ENCODE results near the gene EIF3D. TPM values are rescaled to one million over a fixed set of nuclear protein-coding genes. Genes with fewer than 3 reads are reported as not detected.

Gene EIF3D
- total and polyA plus RNA-seq, 2 of the 13 experiments (the other 11 are each of a cell fraction or from before 2014, with no cell fraction given) = 118 to 274 TPM

- TF ChIP-seq ZNF33B (CRISPR knock-in tag; IDR thresholded peaks at IDR 0.05) = no peak
- TF ChIP-seq, protein P1, sequence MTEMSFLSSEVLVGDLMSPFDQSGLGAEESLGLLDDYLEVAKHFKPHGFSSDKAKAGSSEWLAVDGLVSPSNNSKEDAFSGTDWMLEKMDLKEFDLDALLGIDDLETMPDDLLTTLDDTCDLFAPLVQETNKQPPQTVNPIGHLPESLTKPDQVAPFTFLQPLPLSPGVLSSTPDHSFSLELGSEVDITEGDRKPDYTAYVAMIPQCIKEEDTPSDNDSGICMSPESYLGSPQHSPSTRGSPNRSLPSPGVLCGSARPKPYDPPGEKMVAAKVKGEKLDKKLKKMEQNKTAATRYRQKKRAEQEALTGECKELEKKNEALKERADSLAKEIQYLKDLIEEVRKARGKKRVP (CRISPR knock-in tag; IDR thresholded peaks at IDR 0.05) = peak in 1 of 2 experiments; percentile 13; a peak in 1 of 4 replicates
- TF ChIP-seq KDM5B (CRISPR knock-in tag; IDR thresholded peaks at IDR 0.05; ENCODE audit: borderline replicate concordance) = peak; percentile 79; the same call in 1 of the 2 replicates
- TF ChIP-seq ZNF503 (CRISPR knock-in tag; IDR thresholded peaks at IDR 0.05) = no peak; the same call in 1 of the 2 replicates
- no peak for TF ChIP-seq ZNF615 (CRISPR knock-in tag; IDR thresholded peaks at IDR 0.05; ENCODE audit: borderline replicate concordance)
- TF ChIP-seq ZNF577 (CRISPR knock-in tag; IDR thresholded peaks at IDR 0.05; ENCODE audit: borderline replicate concordance, low read depth) = no peak
- peak; percentile 79; the same call in 1 of the 2 replicates for TF ChIP-seq ZNF350 (CRISPR knock-in tag; IDR thresholded peaks at IDR 0.05; ENCODE audit: borderline replicate concordance, low read depth)
- TF ChIP-seq ZNF281 (CRISPR knock-in tag; IDR thresholded peaks at IDR 0.05; ENCODE audit: borderline replicate concordance) = no peak; the same call in 1 of the 2 replicates
- no peak for TF ChIP-seq ZNF34 (CRISPR knock-in tag; IDR thresholded peaks at IDR 0.05; ENCODE audit: borderline replicate concordance)
- no peak for TF ChIP-seq AKAP8 (CRISPR knock-in tag; IDR thresholded peaks at IDR 0.05)
- no peak for TF ChIP-seq CTCF (CRISPR knock-in tag; IDR thresholded peaks at IDR 0.05)
- TF ChIP-seq, protein P2, sequence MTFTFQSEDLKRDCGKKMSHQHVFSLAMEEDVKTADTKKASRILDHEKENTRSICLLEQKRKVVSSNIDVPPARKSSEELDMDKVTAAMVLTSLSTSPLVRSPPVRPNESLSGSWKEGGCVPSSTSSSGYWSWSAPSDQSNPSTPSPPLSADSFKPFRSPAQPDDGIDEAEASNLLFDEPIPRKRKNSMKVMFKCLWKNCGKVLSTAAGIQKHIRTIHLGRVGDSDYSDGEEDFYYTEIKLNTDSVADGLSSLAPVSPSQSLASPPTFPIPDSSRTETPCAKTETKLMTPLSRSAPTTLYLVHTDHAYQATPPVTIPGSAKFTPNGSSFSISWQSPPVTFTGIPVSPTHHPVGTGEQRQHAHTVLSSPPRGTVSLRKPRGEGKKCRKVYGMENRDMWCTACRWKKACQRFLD (CRISPR knock-in tag; IDR thresholded peaks at IDR 0.05; ENCODE audit: borderline replicate concordance) = peak; percentile 78; the same call in 1 of the 2 replicates
- TF ChIP-seq, protein P3, sequence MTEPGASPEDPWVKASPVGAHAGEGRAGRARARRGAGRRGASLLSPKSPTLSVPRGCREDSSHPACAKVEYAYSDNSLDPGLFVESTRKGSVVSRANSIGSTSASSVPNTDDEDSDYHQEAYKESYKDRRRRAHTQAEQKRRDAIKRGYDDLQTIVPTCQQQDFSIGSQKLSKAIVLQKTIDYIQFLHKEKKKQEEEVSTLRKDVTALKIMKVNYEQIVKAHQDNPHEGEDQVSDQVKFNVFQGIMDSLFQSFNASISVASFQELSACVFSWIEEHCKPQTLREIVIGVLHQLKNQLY (CRISPR knock-in tag; IDR thresholded peaks at IDR 0.05) = peak; percentile 25; the same call in 1 of the 2 replicates
- no peak for TF ChIP-seq ZSCAN9 (CRISPR knock-in tag; IDR thresholded peaks at IDR 0.05; ENCODE audit: borderline replicate concordance)
- peak; percentile 67 for TF ChIP-seq ZBTB21 (CRISPR knock-in tag; IDR thresholded peaks at IDR 0.05)
- no peak for TF ChIP-seq IRX3 (CRISPR knock-in tag; IDR thresholded peaks at IDR 0.05; ENCODE audit: borderline replicate concordance, low read depth)
- peak; percentile 2; the same call in 1 of the 2 replicates for TF ChIP-seq HNF4A (CRISPR knock-in tag; IDR thresholded peaks at IDR 0.05)
- no peak for TF ChIP-seq ZNF253 (CRISPR knock-in tag; IDR thresholded peaks at IDR 0.05; ENCODE audit: borderline replicate concordance)
These were observed 47.4 kb downstream of the EIF3D start, which contains the start of gene TXN2 (continued) for GRCh38 chr22:36481393-36482168.
